ENCODE results near the gene CHIT1.

DNA sequence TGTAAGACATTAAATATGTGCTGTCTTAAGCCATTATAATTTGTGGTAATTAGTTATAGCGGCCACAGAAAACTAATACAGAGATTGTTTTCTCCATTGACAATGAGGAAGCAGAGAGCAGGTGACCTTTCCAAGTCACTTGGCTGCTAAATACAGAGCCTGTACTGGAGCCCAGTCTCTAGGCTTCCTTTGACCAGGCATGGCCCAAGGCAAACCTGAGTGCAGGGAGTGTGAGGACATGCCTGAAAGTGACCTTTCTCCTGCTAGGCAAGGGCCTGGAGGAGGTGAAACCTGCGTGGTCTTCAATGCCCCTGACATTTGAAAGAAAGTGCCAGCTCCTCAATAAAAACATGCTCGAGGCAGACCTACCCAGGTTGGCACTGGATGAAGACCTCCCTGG is 30.5 kb downstream of the CHIT1 start:
- TF ChIP-seq POLR2A (IDR thresholded peaks at IDR 0.05; ENCODE audit: low read length) (no peak), GATA1 (IDR thresholded peaks at IDR 0.05; ENCODE audit: low read depth, low read length) (no peak)
